GM21528 (cell line): ENCODE results near the gene RRP1B.

Experiments
- ATAC-seq: cut with Tn5 transposase; IDR thresholded peaks from one replicate; pipeline ENCODE4 v1.9.1; 2021; ENCODE audit warnings: mild to moderate bottlenecking, moderate library complexity; ENCODE audit not compliant: unreplicated experiment, low FRiP score

The RRP1B gene

GRCh38 chr21:43719748-43720538 lies 60.6 kb downstream of the RRP1B start:
- ATAC-seq, result peak; percentile 2

DNA sequence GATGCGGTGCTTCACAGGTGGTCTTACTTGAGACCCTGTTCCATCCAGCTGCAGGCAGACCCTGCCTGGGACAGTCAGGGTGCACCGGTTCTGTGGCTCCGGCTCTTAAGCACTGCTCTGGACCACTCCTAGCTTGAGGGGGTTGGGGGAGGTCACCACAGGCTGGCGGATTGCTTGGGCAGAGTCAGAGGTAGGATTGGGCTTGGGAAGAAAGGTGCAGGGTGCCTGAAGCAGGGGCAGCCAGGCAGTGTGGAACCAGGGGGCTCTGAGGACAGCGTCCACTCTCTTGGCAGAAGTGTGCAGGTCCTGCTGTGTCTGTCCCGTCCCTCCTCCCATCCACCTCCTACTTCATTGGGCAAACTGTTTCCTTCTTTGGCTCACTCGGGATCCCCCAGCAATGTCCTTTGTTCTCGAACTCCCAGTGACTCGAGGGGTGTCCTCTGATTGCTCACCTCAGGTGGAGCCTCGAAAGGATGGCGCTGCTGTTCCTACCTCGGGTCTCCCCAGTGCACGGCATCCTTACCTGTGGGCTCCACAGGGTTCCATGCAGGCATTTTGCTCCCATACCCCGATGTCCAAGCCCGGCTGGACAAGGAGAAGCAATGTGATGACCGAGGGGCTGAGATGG lies 61.3 kb downstream of the RRP1B start:
- ATAC-seq, result no peak

DNA sequence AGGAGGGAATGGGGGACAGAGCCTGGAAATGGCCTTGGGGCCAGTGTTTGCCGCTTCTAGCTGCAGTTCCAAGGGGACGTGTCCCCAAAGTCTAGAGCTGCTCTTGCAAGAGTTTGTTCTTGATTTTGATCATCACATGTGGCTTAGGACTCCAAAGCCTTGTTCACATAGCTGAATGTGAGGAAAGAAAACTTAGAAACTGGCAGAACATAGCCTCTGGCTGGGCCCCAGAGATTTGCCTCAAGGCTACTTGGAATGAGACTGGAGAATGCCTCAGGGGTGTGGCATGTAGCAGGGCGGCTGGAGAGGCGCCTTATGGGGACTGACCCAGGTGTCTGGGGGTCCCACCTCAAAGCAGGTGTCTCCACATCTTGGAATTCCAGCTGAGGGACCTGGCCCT lies 61.8 kb downstream of the RRP1B start:
- ATAC-seq, result no peak

- ATAC-seq, result no peak
Measured at GRCh38 chr21:43721939-43722338, 62.6 kb downstream of the RRP1B start.

DNA sequence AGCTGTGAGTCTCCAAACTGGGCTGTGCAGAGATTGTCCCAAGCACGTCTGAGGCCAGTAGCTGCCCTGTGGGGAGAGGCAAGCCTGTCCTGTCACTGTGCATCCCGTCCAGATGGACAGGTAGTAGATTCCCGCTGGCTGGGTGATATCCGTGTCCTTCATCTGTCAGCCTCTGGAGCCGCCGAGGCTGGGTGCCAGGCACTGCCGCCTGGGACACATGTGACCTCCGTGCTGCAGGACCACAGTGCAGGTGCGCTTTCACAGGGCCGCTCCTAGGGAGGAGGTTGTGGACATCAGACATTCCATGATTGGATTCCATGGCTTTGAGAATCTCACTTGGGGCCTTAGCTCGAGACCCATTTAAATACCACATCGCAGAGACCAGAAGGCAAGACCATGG lies 64.3 kb downstream of the RRP1B start:
- no peak for ATAC-seq

GRCh38 chr21:43726686-43727518 lies 67.5 kb downstream of the RRP1B start:
- no peak for ATAC-seq

DNA sequence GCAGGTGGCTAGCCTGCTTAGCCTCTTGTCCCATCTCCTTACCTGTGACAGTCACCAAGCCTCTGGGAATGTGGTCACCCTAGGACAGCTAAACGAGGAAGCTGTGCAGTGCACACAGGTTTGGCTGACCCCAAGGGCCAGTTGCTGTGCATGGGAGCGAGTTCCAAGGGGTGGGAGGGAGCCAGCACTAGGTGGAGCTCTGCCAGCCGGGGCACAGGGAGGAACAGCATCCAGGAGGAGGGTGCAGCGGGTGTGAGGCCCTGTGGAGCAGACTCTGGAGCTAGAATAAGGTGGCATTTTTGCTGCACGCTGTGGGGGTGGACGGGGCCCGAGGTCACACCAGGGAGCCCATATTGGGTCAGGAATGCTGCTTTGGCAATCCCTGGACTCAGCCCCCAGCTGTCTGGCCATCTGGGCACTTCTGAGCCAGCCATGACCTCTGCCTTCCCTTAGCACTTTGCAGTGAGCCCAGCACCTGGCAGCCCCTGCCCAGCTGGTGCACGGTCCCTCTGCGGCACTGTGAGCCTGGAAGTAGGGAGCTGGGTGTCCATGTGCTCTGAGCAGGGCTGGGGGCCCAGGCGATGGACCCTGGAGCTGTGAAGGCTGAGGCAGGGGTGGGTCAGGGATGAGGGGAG lies 68.3 kb downstream of the RRP1B start:
- no peak for ATAC-seq

DNA sequence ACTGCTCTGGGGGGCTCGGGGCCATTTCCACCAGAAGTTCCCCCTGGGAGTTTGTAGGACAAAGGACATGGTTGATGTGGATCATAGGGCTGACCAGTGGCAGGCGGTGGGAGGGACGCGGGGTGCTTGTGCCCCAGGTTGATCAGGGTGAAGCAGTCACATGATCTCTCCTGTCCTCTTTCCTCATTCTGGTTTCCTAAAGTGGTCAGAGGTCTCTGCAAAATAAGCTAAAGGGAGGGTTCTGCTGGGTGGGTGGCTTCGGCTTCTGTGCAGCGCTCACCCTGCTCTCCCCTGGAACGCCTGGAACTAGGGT lies 68.8 kb downstream of the RRP1B start:
- ATAC-seq, result peak; percentile 12

- ATAC-seq, result peak; percentile 63
Measured at GRCh38 chr21:43728467-43729390, 69.4 kb downstream of the RRP1B start.

GRCh38 chr21:43731476-43731875 lies 72.1 kb downstream of the RRP1B start:
- no peak for ATAC-seq

- no peak for ATAC-seq
Measured at GRCh38 chr21:43731891-43732711, 72.7 kb downstream of the RRP1B start.

DNA sequence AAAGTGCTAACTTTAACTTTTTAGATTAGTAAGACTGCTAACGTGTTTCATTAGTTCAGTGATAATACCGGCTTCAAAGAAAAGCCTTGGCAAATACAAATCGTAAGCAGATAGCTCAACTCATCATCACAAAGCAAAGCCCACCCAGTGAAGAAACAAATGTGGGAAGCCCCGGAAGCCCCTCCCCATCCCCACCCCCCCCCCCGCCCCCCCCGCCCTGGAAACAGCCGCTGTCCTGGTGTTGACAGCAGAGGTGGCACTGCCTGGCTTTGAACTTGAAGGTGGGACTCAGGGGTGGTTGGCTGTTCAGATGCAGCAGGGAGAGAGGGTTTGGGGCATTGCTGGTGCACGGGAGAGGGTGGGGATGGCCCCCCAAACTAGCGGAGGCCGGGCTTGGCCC lies 73.7 kb downstream of the RRP1B start:
- ATAC-seq, result no peak

DNA sequence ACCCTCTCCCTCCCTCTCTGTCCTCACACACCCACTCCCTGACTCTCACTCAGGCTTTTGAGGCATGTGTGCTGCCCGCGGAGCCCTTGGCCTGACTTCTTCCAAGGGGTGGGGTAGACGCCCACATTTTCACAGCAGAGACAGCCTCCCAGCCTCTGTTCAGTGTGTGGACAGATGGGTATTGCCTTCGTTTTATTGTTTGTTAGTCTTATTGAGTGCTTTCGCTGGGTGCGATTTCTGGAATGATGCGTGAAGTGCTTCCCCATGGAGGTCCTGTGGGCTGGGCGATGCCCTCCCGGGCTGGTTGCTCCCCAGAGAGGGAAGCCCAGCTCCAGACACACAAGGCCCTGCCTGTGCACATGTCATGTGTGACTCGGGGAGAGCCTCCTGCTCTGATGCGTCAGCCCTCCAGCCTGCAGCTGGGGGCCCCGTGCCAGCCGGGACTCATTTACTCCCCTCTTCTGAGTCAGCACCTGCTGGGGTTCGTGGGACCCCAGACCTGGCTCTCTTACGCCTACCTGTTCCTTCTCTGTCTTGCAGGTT lies 74.2 kb downstream of the RRP1B start:
- no peak for ATAC-seq

- no peak for ATAC-seq
Measured at GRCh38 chr21:43734131-43734927, 75.0 kb downstream of the RRP1B start.

GRCh38 chr21:43734928-43735229 lies 75.5 kb downstream of the RRP1B start:
- ATAC-seq, result no peak

DNA sequence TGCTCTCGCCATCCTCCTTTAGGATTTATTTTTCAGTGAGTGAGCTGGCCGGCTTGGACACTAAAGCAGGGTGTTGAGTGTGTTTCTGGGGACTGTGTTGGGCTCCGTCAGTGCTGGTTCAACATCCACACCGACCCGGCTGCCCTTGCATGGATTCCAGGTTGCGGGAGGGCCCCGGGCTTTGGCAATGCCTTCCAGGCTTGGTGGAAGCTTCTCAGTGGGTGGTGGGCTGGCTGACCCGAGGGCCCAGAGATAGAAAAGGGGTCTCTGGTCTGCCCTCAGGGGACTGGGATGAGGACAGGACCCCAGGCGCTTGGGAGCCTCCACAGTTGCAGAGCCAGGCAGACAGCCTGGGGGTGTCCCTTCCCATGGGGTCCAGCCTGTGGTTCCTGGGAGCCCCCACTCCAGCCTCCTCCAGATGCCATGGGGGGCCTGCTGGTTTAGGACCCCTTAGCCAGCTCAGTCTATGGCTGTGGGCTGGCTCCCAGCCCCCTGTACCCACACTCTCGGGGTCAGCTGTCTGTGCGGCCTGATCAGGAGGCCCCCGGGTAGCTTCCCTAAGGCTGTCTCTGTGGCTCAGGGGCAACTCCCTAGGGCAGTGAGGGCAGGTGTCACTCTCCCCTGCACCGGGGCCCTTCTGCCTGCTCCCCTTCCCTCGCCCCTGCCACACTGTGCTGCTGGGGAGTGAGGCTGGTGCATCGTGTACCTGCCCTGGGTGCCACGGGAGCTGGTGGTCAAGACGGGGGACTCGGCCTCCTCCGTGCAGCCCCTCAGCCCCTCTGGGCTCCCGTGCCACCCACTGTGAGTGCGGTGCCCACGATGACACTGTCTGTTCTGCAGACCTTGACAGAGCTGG lies 76.1 kb downstream of the RRP1B start:
- no peak for ATAC-seq

- ATAC-seq, result no peak
Measured at GRCh38 chr21:43736224-43736883, 77.0 kb downstream of the RRP1B start.
